H1 (cell line): ENCODE measurements around the gene ELFN1. TPM values are rescaled to one million over a fixed set of nuclear protein-coding genes. Genes with fewer than 3 reads are reported as not detected.
A peak's percentile ranks its signal among the peaks of the same experiment; 100 is the strongest.

ENCODE experiments used
- CTCF ChIA-PET: fragments of 300-600 bp; sonication (Branson Sonifier 250); formaldehyde crosslinking; loops from one replicate; lab custom pipeline; 2021; ENCODE audit not compliant: partially characterized antibody; lab: Charles Lee
- POLR2A ChIA-PET: fragments of 300-600 bp; sonication (Branson Sonifier 250); formaldehyde crosslinking; loops from one replicate; lab custom pipeline; 2021; ENCODE audit warnings: inconsistent platforms; ENCODE audit not compliant: partially characterized antibody; lab: Charles Lee
- DNase-seq, 2 experiments: peaks; one replicate each; pipeline versions ENCODE4 v3.0.0 to v3.0.0-alpha.2; 2010 to 2022; ENCODE audit warnings: low spot score in 2 of 2, low read depth in 1 of 2, mixed read lengths in 1 of 2
- FAIRE-seq: peaks from 2 replicates; lab custom pipeline; 2011; peaks lifted over from hg19 to GRCh38; lab: Jason Lieb, UNC
- H2AFZ ChIP-seq: 2 replicates; pipeline ENCODE4 v1.8.1; 2012; ENCODE audit warnings: low read length, inconsistent platforms
- H2AK5ac ChIP-seq: 2 replicates; pipeline ENCODE4 v1.6.1; 2013; ENCODE audit warnings: low read depth, low read length
- H2BK120ac ChIP-seq: replicated peaks from 2 replicates; pipeline ENCODE3; 2013; ENCODE audit warnings: low read depth, low read length, inconsistent platforms
- H2BK12ac ChIP-seq: 2 replicates; pipeline ENCODE4 v1.6.1; 2013; ENCODE audit warnings: low read depth, low read length
- H2BK15ac ChIP-seq: 2 replicates; pipeline ENCODE4 v1.6.1; 2013; ENCODE audit warnings: low read length
- H2BK20ac ChIP-seq: 2 replicates; pipeline ENCODE4 v1.6.1; 2013; ENCODE audit warnings: low read length
- H2BK5ac ChIP-seq: 2 replicates; pipeline ENCODE4 v1.6.1; 2013; ENCODE audit warnings: low read depth, low read length
- H3K14ac ChIP-seq: 2 replicates; pipeline ENCODE4 v1.6.1; 2013; ENCODE audit warnings: inconsistent platforms; ENCODE audit not compliant: insufficient read length
- H3K18ac ChIP-seq: 2 replicates; pipeline ENCODE4 v1.6.1; 2013; ENCODE audit warnings: low read length; ENCODE audit errors: extremely low read depth
- H3K23ac ChIP-seq: 2 replicates; pipeline ENCODE4 v1.6.1; 2013; ENCODE audit warnings: inconsistent platforms; ENCODE audit not compliant: insufficient read length
- H3K23me2 ChIP-seq: 2 replicates; pipeline ENCODE4 v1.6.1; 2013; ENCODE audit warnings: low read depth, low read length
- H3K27ac ChIP-seq: 2 replicates; pipeline ENCODE4 v1.6.1; 2011; ENCODE audit warnings: low read depth, low read length, inconsistent platforms
- H3K27me3 ChIP-seq, 4 experiments: replicated peaks in 1 of 4; 1 replicate in 1 of 4; 2 replicates in 3 of 4; pipeline versions ENCODE4 v1.6.1 to v1.8.1; 2011 to 2013; ENCODE audit warnings: low read length in 3 of 4, mild to moderate bottlenecking in 3 of 4, inconsistent platforms in 2 of 4, mixed read lengths in 2 of 4, moderate library complexity in 1 of 4; ENCODE audit not compliant: control insufficient read depth in 3 of 4, insufficient read depth in 3 of 4; ENCODE audit errors: extremely low read depth in 1 of 4
- H3K36me3 ChIP-seq, 4 experiments: 2 replicates each; pipeline versions ENCODE4 v1.6.1 to v1.8.1; 2011 to 2013; ENCODE audit warnings: mild to moderate bottlenecking in 4 of 4, low read length in 3 of 4, moderate library complexity in 2 of 4, control low read depth in 1 of 4, inconsistent platforms in 1 of 4; ENCODE audit not compliant: insufficient read depth in 4 of 4, control insufficient read depth in 2 of 4
- H3K4ac ChIP-seq: replicated peaks from 2 replicates; pipeline ENCODE3; 2013; ENCODE audit warnings: low read length, low read depth, mixed read lengths, inconsistent platforms; ENCODE audit not compliant: insufficient read length
- H3K4me1 ChIP-seq, 4 experiments: replicated peaks in 1 of 4; 1 replicate in 1 of 4; 2 replicates in 3 of 4; pipeline versions ENCODE4 v1.6.1 to v1.8.1; 2011 to 2013; ENCODE audit warnings: low read length in 3 of 4, inconsistent platforms in 2 of 4, mixed read lengths in 1 of 4; ENCODE audit not compliant: insufficient read depth in 4 of 4, control insufficient read depth in 3 of 4
- H3K4me2 ChIP-seq, 2 experiments: 2 replicates each; pipeline versions ENCODE4 v1.6.1 to v1.8.1; 2011 to 2013; ENCODE audit warnings: low read depth in 2 of 2, low read length in 2 of 2, control low read depth in 1 of 2, inconsistent platforms in 1 of 2, mild to moderate bottlenecking in 1 of 2; ENCODE audit not compliant: insufficient read depth in 1 of 2
- H3K4me3 ChIP-seq, 4 experiments: fragments of 200-600, 300-600 bp in 1 of 4; sonication (generic), shearing (Covaris generic), sonication (Bioruptor Twin) in 1 of 4; 2 replicates each; pipeline versions ENCODE4 v1.5.1 to v1.8.1; 2011 to 2016; ENCODE audit warnings: low read length in 4 of 4, low read depth in 3 of 4, control low read depth in 2 of 4, inconsistent platforms in 2 of 4, mild to moderate bottlenecking in 2 of 4, mixed read lengths in 1 of 4, moderate library complexity in 1 of 4; ENCODE audit not compliant: insufficient read depth in 2 of 4; ENCODE audit errors: extremely low read depth in 1 of 4
- H3K56ac ChIP-seq: replicated peaks from 2 replicates; pipeline ENCODE3; 2013; ENCODE audit warnings: low read depth, mild to moderate bottlenecking, mixed read lengths, low read length, inconsistent platforms; ENCODE audit not compliant: insufficient read length
- H3K79me1 ChIP-seq: 2 replicates; pipeline ENCODE4 v1.6.1; 2013; ENCODE audit warnings: low read depth, low read length, control low read depth
- H3K79me2 ChIP-seq, 2 experiments: 2 replicates each; pipeline versions ENCODE4 v1.6.1 to v1.8.1; 2012 to 2013; ENCODE audit warnings: low read length in 2 of 2, mild to moderate bottlenecking in 2 of 2, inconsistent platforms in 1 of 2; ENCODE audit not compliant: insufficient read depth in 2 of 2, control insufficient read depth in 1 of 2
- H3K9ac ChIP-seq, 4 experiments: replicated peaks in 1 of 4; 1 replicate in 1 of 4; 2 replicates in 3 of 4; pipeline versions ENCODE4 v1.6.1 to v1.8.1; 2011 to 2013; ENCODE audit warnings: low read depth in 3 of 4, low read length in 3 of 4, control low read depth in 2 of 4, mild to moderate bottlenecking in 2 of 4, moderate library complexity in 2 of 4, inconsistent platforms in 1 of 4; ENCODE audit errors: extremely low read depth in 1 of 4
- H3K9me3 ChIP-seq, 2 experiments: 2 replicates each; pipeline versions ENCODE4 v1.6.1 to v1.8.1; 2012 to 2013; ENCODE audit warnings: mild to moderate bottlenecking in 2 of 2, moderate library complexity in 2 of 2, control low read depth in 1 of 2, inconsistent platforms in 1 of 2, low read depth in 1 of 2, low read length in 1 of 2, mixed read lengths in 1 of 2; ENCODE audit not compliant: insufficient read depth in 2 of 2
- H4K20me1 ChIP-seq, 2 experiments: replicated peaks in 1 of 2; 2 replicates each; pipeline versions ENCODE3 to v1.8.1; 2011 to 2013; ENCODE audit warnings: inconsistent platforms in 2 of 2, low read length in 2 of 2, mild to moderate bottlenecking in 1 of 2; ENCODE audit not compliant: insufficient read depth in 2 of 2, control insufficient read depth in 1 of 2
- H4K5ac ChIP-seq: 2 replicates; pipeline ENCODE4 v1.6.1; 2013; ENCODE audit warnings: low read length, low read depth, mixed read lengths, inconsistent platforms; ENCODE audit not compliant: insufficient read length
- H4K8ac ChIP-seq: 2 replicates; pipeline ENCODE4 v1.8.0; 2013; ENCODE audit warnings: mild to moderate bottlenecking, moderate library complexity, low read length, inconsistent platforms; ENCODE audit not compliant: insufficient read depth; ENCODE audit errors: extremely low read depth
- H4K91ac ChIP-seq: replicated peaks from 2 replicates; pipeline ENCODE3; 2013; ENCODE audit warnings: low read length, mixed read lengths, inconsistent platforms; ENCODE audit not compliant: insufficient read length
- CREB1 ChIP-seq: IDR thresholded peaks from 2 replicates; pipeline ENCODE4 v1.6.1; 2012; ENCODE audit warnings: inconsistent platforms
- EP300 ChIP-seq, 2 experiments: IDR thresholded peaks; 1 replicate in 1 of 2; 2 replicates in 1 of 2; pipeline ENCODE4 v1.6.1; 2011 to 2012; ENCODE audit warnings: low read depth in 2 of 2, low read length in 2 of 2, mild to moderate bottlenecking in 2 of 2, borderline replicate concordance in 1 of 2, inconsistent platforms in 1 of 2, moderate library complexity in 1 of 2
- EZH2 ChIP-seq: fragments of 200-600 bp; sonication (generic); IDR thresholded peaks from 2 replicates; pipeline ENCODE4 v1.7.1; 2012; ENCODE audit warnings: low read depth, mild to moderate bottlenecking, moderate library complexity, low read length, inconsistent platforms; ENCODE audit not compliant: severe bottlenecking
- GTF2F1 ChIP-seq: IDR thresholded peaks from 2 replicates; pipeline ENCODE4 v1.6.1; 2012; ENCODE audit warnings: low read depth, low read length, improper control_type of control experiment, borderline replicate concordance
- HDAC2 ChIP-seq, 2 experiments: fragments of 300-600 bp in 1 of 2; sonication (generic) in 1 of 2; IDR thresholded peaks; 2 replicates each; pipeline ENCODE4 v1.6.1; 2011 to 2012; ENCODE audit warnings: low read depth in 2 of 2, low read length in 2 of 2, mild to moderate bottlenecking in 2 of 2, moderate library complexity in 2 of 2, borderline replicate concordance in 1 of 2, inconsistent platforms in 1 of 2
- KDM1A ChIP-seq: fragments of 200-600, 300-600 bp; sonication (generic); IDR thresholded peaks from 2 replicates; pipeline ENCODE4 v1.7.1; 2016; ENCODE audit warnings: mild to moderate bottlenecking, low read length, borderline replicate concordance
- RAD21 ChIP-seq, 2 experiments: IDR thresholded peaks in 1 of 2; conservative IDR thresholded peaks in 1 of 2; 2 replicates each; pipeline ENCODE4 v1.6.1; 2011; ENCODE audit warnings: low read depth in 2 of 2, low read length in 2 of 2, improper control_type of control experiment in 1 of 2, inconsistent platforms in 1 of 2, mild to moderate bottlenecking in 1 of 2, moderate library complexity in 1 of 2
- SIRT6 ChIP-seq: IDR thresholded peaks from one replicate; pipeline ENCODE4 v1.7.1; 2012; ENCODE audit warnings: low read length, inconsistent platforms
- WGBS, 2 experiments: shearing (Covaris generic) in 1 of 2; methylation state at CpG; one replicate each; pipeline versions ENCODE4 v1.1.6 to v1.1.7; 2013 to 2015; ENCODE audit warnings: low lambda C conversion rate in 2 of 2, mixed read lengths in 2 of 2, inconsistent platforms in 1 of 2, low coverage in 1 of 2, missing lambda C conversion rate in 1 of 2; ENCODE audit not compliant: insufficient replicate concordance in 2 of 2, insufficient coverage in 1 of 2, insufficient read length in 1 of 2; ENCODE audit errors: extremely low coverage in 1 of 2, missing lambda C conversion rate in 1 of 2; 5-methylcytosine and 5-hydroxymethylcytosine counted together
- polyA plus RNA-seq, 7 experiments: library from polyadenylated mRNA; depleted of rRNA in 3 of 7; stranded (reverse) in 5 of 7; unstranded in 2 of 7; fragments of >200 nt in 5 of 7; fragments of 200-250 nt in 2 of 7; gene quantifications; 1 replicate in 5 of 7; 2 replicates in 1 of 7; 4 replicates in 1 of 7; pipeline versions ENCODE4 v1.2.1 to v1.2.3, GENCODE V29; 2011 to 2013; ENCODE audit warnings: missing spikeins in 2 of 7, mixed read lengths in 2 of 7
- total RNA-seq: library from RNA; stranded (reverse); fragmentation: NEBNext Ultra II Directional; extraction: Animal tissue kit (Norgen Biotek cat#: 25700); gene quantifications from 2 replicates; pipeline ENCODE4 v1.2.1, GENCODE V29; 2021
- TF ChIP-seq, protein P1 (sequence below): IDR thresholded peaks from 2 replicates; pipeline ENCODE4 v1.6.1; 2012; ENCODE audit warnings: inconsistent platforms

Gene ELFN1
- total and polyA plus RNA-seq, 2 of the 8 experiments (the other 6 are each of a cell fraction or from before 2014, with no cell fraction given), result 2.0 to 4.5 TPM

DNA sequence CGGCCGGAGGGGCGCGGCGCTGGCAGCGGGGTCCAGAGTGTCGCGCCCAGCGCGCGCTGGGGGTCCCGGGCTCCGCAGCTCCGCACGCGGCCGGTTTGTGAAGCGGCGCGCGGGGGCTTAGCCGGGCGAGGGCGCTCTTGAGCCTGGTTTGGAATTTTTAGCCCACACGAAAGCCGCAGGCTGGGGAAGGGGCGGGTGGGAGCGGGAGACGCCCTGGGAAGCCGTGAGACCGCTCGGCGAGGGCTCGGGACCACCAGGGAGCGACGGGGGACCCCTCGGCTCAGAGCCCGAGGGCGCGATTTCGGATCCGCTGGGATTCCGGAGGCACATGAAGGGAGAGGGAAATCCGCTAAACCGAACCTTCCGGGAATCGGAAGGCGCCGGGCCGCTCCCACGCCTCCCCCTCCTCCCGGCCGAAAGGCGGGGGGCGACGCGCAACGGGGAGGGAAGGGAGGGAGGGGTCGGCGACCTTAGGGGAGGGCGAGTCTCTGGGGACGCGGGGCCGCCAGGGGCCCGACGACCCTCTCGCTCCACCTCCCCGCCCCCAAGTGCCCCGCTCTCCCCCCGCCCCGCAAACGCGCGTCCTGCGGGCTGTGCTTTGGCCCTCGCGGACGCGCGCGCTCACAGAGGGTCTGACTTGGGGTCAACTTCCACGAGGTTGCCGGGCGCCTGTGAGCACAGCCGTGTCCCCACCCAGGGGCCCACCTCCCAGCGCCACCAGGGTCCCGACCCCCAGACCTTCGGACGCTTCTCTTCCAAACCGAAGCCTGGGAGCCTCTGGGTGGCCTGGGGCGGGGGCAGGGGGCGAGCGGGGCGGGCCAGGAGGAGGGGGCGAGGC, 5.1 kb upstream of the ELFN1 start:
- no peak overlapping the region for H2BK12ac ChIP-seq
- no peak overlapping the region for H3K27ac ChIP-seq
- H3K27me3 ChIP-seq, result peaks cover 57 to 76% (median 72%) of the 10 kb centered on the region in 4 experiments
- DNase-seq (peak in 1 of 2 experiments; percentile 93), FAIRE-seq (no peak)
- peaks cover 20% of the 10 kb centered on the region; the same call in 1 of the 2 replicates for H3K23me2 ChIP-seq
- H2BK120ac ChIP-seq, result no peak overlapping the region
- H3K14ac ChIP-seq, result no peak overlapping the region
- H3K4me3 ChIP-seq, result peak overlapping the region; percentile 26 to 77 (median 36)
- no peak overlapping the region for H3K18ac ChIP-seq
- H3K36me3 ChIP-seq, result no peaks in the 10 kb centered on the region
- H3K4me1 ChIP-seq, result peaks cover 0 to 27% (median 15%) of the 10 kb centered on the region in 4 experiments; a peak in 5 of 7 replicates
- H2BK5ac ChIP-seq, result no peak overlapping the region
- no peaks in the 10 kb centered on the region for H3K79me1 ChIP-seq
- H3K4ac ChIP-seq, result no peak overlapping the region
- POLR2A ChIA-PET, result interaction anchor here (0.6 kb wide), 1 partner anchor 115 kb away, joined by 3 read pairs; no protein-coding TSS in a partner anchor
- no peak overlapping the region for H3K56ac ChIP-seq
- CTCF ChIA-PET, result interaction anchor here (0.6 to 2.3 kb wide), 8 partner anchors 9 to 233 kb away, joined by 3 to 11 read pairs (median 4); no protein-coding TSS in a partner anchor
- peak overlapping the region; percentile 72 to 96 for H3K4me2 ChIP-seq
- no peak overlapping the region for H2BK20ac ChIP-seq
- peaks cover 0 to 2% of the 10 kb centered on the region in 2 experiments for H4K20me1 ChIP-seq
- no peaks in the 10 kb centered on the region for H3K79me2 ChIP-seq
- no peak overlapping the region for H2BK15ac ChIP-seq
- WGBS, 2 experiments, result 1% methylated on average over 22 of the region's 95 CpGs; no CpG with 5 or more reads in 1 of the 2 experiments
- no peak overlapping the region for H2AFZ ChIP-seq
- no peak overlapping the region for H4K5ac ChIP-seq
- H3K9me3 ChIP-seq, result no peaks in the 10 kb centered on the region
- H4K91ac ChIP-seq, result no peak overlapping the region
- H4K8ac ChIP-seq, result no peak overlapping the region
- H3K9ac ChIP-seq, result no peak overlapping the region
- no peak overlapping the region for H2AK5ac ChIP-seq
- no peak overlapping the region for H3K23ac ChIP-seq
- TF ChIP-seq EP300 (IDR thresholded peaks at IDR 0.05; ENCODE audit: borderline replicate concordance in 1 of 2, low read depth in 2 of 2, low read length in 2 of 2) (peak in 1 of 2 experiments; percentile 16; a peak in 1 of 3 replicates), RAD21 (IDR thresholded peaks at IDR 0.05 in 1 of 2, conservative IDR thresholded peaks at IDR 0.05 in 1 of 2; ENCODE audit: low read depth in 2 of 2, low read length in 2 of 2) (peak; percentile 71 to 84), CREB1 (0 out of 2 replicates have a peak, but pooled peaks have one; percentile 10), HDAC2 (IDR thresholded peaks at IDR 0.05; ENCODE audit: borderline replicate concordance in 1 of 2, low read depth in 2 of 2, low read length in 2 of 2) (peak in 1 of 2 experiments; percentile 73; a peak in 1 of 4 replicates), EZH2 (peak; percentile 33), SIRT6 (no peak), GTF2F1 (no peak), KDM1A (peak; percentile 44; the same call in 1 of the 2 replicates)
- TF ChIP-seq, protein P1, sequence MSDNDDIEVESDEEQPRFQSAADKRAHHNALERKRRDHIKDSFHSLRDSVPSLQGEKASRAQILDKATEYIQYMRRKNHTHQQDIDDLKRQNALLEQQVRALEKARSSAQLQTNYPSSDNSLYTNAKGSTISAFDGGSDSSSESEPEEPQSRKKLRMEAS, result peak; percentile 80
